GOT3 (cell line): ENCODE results near the gene PLXNA4.

Experiments used
- DNase-seq: peaks from one replicate; lab custom pipeline; 2025; ENCODE audit warnings: mixed read lengths; lab: John Stamatoyannopoulos, UW

PLXNA4 gene

DNA sequence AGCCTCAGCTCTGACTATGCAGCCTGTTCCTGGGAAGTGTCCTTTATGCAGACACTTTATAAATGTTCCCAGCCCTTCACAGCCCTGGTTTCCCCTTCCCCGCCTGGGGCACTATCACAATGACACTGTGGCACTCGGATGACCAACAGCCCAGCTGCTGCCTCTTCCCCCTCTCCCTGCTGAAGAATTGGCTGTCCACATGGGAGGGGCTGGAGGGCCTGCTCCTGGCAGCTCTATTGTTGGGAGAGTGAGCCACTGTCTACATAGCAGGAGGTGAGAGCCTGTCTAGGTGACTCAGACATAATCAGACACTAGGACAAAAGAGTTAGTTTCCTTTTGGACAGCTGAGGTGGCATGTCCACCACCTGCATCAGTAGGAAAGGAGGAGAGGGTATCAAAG lies 437.5 kb downstream of the PLXNA4 start:
- DNase-seq: no peak

DNA sequence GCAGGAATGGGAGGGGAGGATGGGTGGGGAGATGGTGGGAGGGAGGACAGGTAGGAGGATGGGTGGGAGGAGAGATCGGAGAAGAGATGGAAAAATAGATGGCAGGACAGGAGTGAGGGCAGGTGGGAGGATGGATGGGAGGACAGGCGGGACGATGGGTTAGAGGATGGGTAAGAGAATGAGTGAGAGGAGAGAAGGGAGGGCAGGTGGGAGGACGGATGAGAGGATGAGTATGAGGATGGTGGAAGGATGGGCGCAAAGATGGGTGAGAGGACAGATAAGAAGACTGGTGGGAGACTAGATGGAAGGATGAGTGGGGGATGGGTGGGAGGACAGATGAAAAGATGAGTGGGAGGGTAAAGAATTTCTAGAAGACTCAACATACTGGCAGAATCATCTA lies 438.6 kb downstream of the PLXNA4 start:
- DNase-seq: no peak

DNA sequence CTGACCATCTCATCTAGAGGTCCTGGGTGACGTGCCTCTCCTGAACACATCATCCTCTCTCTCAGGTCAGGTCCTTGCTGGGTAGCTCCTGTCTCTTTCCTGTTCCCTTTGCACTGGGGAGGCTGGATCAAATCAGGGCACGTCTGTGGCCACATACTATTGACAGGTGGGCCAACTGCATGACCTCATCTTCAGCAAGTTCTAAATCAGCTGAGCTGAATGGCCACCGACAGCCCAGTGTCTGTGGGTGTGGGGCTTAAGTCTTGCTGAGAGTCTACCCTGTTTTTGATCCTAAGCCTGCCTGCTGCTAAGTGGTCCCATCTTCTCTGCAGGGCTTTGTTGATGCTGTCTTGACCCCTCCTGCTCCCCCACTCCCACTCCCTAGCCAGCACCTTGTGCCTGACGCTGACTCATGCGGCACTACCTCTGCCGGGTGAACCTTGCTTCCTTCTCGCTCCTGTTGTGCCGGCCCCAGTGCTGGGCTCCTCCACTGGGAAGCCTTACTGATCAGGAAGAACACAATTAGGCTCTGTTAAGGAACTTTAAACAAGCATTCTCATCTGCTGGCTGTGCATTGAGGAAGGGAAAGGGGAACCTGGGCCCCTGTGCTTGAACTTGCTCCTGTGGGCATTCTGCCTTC lies 440.4 kb downstream of the PLXNA4 start:
- no peak for DNase-seq

DNA sequence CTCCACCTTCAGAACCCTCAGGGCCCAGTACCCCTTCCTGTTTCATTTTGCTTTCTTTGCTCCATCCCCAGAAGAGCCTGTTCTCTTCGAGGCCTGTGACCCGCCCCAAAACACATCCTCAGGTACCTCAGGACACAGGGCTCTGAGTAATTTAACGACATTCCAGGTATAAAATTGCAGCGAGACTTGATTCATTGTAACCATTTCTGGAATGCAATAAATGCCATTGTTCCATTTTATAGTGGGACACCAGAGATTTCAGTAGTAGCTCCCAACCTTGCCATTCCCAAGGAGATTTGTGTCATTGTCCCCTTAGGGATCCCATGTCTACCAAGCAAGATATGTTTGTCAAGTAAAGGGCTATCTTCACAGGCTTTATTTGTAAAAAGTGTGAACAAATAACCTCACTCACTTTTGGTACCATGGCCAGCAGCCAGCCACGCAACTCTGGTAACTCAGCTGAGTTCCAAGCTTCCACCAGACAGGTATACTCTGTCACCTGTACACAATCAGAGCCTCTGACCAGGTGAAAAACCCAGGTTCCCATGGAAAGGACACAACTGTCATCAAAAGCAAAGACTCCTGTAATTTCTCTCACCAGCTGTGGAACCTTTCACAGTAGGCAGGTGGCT lies 441.3 kb downstream of the PLXNA4 start:
- no peak for DNase-seq

DNA sequence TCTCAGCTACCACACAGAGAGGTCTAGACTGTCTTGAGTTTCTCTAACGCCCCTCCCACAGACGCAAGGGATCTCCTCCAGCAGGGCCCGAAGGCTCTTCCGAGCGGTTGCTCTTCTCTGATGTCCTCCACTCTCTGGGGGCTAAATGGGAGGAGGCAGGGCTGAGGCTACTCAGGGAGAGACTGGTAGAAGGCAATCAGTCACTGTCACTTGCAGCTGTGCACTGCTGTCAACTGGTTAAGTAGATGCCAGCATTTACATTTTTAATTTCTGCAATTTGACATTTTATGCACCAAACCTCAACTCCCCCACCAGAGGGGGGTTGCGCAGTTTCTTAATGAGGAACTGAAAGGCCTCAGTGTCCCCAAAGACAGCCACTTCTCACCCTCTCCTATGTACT lies 442.8 kb downstream of the PLXNA4 start:
- no peak for DNase-seq

DNA sequence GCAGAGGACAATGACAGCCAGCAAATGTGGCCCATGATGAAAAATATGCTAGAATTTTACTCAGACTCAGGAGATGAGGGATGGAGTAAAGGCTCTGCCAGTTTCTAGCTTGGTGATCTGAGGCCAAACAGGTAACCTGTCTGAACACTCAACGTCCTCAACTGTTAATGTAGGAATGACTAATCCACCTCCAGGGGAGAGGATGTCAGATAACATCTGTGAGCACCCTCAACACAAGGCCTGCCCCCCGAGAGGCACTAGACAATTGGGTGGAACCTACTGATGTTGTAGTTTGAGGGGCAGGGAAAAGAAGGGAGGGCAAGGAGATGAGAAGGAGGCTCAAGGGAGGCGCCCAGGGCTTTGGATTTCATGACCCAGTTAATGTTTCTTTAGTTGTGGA lies 445.1 kb downstream of the PLXNA4 start:
- DNase-seq: no peak

DNA sequence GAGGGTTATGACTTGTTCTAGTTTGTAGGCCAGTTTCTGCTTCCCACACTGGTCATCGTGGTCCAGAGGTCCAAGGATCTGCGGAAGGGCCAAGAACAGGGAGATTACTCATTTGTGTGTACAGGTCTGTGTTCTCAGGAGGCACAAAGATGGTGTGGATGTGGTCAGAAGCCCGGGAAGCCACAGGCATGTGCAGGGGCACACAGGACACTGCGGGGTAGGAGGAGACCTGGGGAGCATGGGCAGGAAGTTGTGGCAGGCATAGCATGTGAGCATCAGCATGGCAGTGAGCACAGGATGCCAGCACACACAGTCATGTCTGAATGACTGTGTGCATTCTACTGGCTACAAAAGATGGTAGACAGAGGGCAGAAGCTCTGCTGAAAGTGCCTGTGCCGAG lies 445.8 kb downstream of the PLXNA4 start:
- no peak for DNase-seq

DNA sequence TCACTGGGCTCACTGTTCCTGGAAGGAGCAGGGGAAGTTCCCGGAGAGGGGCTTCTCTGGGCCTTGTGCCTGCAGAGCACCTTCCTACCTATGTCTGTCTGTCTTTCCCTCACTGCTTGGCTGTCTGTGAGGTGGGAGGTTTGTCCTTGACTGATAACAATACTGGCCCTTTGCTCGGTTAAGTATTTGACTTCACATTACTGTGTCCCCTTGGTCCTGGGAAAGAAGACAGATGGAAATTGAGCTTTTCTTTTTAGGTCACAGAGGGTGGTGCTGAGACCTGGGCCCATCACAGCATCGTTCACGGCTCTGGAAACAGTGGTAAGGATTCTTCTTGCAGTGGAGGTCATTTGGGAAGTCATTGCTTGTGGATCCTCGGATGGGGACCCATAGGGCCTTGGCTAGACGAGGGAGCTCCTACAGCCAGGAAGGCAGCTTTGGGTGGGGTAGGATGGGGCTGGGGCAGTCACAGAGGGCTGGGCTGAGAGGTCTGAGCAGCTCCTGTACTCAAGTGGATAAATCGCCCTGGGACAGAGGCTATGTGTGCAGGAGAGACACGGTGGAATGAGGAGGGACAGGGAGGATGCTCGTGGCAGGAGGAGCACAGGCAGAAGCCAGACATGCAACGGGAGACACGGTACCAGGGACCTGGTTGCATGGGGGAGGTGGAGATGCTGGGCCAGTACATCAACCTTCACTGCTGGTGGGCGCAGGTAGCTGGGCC lies 450.2 kb downstream of the PLXNA4 start:
- DNase-seq: no peak

DNA sequence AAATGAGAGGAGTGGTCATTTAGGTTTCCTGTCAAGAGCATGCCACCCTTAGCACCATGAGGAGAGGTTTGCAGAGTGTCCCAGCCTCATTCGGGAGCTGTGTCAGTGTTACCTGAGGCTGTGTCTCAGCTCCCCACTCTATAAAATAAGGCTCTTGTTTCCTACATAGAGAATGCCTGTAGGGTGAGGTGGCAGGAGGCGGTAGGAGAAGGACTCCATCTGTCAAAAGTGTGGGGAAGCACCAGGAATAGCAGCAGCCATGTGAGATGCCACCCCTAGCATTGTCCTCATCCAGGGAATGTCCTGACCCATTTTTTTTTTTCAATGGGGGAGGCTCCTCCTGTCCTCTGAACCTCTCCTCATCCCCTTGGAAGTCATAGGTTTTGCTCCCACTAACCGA lies 451.2 kb downstream of the PLXNA4 start:
- no peak for DNase-seq

DNA sequence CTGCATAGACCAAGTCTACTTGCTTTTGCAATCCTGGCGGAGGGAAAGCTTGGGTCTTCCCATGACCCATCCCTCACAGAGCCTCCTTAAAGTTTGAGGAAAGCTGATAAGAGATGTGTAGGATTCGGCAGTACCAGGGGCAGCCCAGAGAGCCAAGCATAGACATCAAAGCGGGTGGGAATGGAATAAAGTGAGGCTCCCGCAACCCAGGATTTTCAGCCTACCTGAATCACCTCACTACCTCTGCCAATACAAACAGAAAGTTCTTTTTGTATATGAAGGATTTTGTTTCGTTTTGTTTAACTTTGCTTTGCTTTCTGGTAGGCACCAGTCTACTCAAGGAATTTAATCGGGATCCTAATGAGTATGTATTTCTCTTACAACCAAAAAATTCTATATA lies 451.7 kb downstream of the PLXNA4 start:
- DNase-seq: no peak

DNA sequence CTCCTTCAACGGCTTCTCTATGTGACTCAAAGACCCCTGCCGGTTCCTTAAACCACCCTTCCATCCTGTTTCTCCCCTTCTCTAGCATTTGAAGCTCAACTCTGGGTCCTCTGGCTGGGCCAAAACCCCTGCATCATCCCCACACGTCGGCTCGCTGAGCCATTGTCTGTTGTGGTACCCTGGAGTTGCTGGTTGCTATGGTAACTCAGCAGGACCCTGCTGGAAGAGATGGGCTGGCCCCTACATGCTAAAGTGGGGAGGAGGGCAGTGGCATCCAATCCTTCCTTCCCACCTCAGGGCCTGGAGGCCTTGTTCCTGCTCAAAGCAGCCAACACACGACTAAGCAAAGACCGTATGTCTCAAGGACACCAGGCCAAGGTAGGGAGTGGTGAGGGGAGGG lies 452.5 kb downstream of the PLXNA4 start:
- DNase-seq: no peak

DNA sequence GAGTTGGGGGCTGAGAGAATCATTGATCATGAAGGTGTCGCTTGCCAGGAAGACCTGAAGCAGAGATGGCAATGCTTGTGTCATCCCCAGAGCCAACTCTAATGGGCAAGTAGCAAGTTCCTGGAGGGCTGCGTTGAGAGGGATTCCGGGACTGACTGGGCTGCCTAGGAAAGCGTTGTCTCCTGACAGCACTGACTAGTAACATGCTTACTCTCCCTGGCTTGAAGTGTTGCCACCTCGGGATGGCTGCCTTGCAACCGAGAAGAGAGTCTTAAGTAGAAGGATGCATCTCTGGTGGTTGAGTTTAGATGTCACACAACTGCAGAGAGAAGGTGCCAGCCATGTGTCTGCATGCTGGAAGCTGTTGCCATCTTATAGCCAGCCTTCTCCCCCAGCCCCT lies 453.4 kb downstream of the PLXNA4 start:
- DNase-seq: no peak

DNA sequence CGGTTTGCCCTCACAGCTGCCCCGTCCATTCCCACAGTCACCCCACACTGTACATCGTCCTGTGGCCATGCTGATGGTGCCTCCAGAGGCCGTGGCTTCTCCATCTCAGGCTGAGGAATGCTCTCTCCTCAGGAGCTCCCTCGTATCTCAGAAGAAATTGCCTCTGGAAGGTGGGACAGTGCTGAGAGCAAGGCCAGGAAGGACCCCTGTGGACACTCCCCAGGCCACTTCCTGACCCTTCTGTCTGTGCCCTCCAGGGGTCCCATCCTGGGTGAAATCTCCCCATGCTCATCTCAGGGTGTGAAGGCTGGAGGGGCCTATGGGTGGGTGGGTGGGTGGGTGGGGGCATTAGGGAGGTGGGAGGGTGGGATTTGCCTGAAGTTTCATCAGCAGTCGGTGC lies 454.3 kb downstream of the PLXNA4 start:
- DNase-seq: no peak

DNA sequence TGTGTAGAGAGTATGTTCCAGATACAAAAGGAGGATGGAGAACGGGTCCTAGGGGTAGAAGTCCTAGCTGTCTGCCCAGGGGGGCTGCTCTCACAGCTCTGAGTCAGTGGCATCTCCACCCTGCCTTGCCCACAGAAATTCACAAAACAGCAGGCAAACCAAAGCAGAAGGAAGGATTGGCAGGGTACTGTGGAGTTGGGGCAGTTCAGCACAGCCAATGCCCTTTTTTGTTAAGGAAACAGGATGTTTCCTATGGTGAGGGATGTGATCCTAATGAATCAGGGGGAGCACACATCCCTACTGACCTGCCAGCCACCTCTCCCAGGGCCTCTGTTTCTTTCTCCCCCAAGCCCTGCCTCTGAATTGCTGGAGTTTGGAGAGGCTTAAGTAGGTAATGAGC lies 457.6 kb downstream of the PLXNA4 start:
- DNase-seq: no peak

DNA sequence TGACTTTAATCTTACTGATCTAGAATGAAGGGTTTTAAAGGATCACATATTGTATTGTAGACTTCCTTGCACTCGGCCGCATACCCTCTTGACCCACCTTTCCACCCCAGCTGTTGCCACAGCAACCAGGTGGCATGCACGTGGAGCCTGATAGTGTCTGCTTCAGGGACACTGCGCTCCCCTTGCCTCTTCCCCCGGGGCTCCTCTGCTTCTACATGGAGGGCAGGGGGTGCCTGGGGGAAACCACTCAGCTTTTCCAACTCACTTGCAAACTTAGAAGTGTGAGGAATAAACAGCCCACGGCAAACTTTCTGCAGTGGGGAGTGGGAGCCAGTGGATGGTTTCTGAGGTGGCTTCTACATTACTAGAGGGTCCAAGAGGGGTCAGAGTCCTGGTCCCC lies 458.6 kb downstream of the PLXNA4 start:
- DNase-seq: no peak

DNA sequence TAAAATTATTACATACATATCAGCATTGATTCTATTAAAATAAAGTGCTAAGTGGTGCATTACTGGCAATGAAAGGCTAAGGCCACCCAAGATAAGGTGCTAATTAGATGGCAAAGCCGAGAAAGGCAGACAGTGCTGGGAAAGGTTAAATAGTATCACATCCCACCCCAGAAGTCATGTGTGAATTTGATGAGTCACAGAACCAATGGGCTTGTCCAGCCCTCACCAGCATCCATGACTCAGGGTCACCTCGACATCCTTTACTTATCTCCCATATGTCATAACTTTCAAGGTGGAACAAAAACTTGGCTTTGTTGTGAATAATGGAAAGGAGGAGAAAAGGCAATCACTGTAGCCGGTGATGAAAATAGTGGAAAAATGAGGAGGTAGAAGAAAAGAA lies 459.1 kb downstream of the PLXNA4 start:
- no peak for DNase-seq

DNA sequence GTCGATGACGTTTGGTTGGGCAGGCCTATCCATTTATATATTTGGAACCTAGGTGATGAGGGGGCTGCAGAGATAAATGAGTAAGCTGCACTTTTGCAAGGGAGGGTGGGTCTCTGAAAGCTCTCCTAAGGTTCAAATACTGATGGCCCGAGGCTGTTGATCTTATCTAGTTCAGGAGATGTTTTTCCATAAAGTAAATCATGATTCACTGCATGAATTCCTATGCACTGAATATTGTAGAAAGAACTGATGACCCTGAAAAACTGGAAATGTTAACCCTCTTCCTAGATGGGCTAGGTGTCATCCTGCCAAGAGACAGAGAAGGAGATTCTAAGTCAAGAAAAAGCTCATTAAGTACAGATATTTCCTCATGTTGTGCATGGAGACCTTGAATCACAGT lies 459.9 kb downstream of the PLXNA4 start:
- no peak for DNase-seq

DNA sequence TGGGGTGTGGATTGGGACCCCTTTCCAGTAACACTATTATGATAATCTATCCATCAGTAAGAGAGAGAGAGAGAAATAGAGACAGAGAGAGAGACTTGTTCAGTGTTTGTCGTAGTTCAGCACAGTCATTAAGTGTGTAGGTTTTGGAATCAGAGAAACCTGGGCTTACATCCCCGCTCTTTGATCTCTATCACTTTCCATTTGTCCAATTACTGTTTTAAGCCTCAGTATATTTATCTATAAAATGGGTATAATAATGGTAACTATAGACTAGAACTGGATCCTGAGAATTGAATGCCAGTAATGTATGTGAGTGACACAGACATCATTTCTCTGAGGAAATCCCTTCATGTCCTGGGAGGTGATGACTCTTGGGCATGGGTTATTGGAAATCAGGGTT lies 460.5 kb downstream of the PLXNA4 start:
- DNase-seq: no peak

DNA sequence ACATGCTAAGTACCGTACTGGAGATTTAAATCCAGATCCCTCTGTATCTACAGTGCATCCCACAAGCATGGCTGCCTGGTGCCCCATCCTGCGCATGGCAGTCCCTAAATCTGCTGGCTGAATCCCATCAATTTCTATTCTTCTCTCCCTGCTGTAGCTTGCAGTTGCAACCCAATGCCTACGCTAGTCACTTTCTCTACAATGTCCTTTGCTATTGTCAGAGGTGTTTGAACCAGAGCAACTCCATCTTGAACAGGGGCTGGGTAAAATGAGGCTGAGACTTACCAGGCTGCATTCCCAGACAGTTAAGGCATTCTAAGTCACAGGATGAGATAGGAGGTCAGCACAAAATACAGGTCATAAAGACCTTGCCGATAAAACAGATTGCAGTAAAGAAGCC lies 461.2 kb downstream of the PLXNA4 start:
- no peak for DNase-seq

DNA sequence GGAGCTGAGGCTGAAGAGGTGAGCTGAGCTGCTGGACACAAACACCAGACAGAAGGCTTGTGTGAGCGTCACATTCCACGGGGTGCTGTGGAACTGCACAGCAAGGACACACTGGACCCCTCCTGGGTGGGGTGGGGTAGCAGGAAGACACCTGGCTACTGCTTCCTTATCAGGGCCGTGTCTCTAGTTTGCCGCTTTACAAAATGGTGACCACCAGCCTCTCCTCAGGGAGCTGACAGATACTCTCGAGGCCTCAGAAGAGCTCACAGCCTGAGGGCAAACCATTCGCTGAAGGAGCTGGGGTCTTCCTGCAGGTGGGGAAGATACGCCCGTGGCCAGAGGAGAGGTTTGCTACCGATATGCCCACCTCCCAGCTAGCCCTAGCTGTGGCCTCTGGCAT lies 461.9 kb downstream of the PLXNA4 start:
- no peak for DNase-seq

DNA sequence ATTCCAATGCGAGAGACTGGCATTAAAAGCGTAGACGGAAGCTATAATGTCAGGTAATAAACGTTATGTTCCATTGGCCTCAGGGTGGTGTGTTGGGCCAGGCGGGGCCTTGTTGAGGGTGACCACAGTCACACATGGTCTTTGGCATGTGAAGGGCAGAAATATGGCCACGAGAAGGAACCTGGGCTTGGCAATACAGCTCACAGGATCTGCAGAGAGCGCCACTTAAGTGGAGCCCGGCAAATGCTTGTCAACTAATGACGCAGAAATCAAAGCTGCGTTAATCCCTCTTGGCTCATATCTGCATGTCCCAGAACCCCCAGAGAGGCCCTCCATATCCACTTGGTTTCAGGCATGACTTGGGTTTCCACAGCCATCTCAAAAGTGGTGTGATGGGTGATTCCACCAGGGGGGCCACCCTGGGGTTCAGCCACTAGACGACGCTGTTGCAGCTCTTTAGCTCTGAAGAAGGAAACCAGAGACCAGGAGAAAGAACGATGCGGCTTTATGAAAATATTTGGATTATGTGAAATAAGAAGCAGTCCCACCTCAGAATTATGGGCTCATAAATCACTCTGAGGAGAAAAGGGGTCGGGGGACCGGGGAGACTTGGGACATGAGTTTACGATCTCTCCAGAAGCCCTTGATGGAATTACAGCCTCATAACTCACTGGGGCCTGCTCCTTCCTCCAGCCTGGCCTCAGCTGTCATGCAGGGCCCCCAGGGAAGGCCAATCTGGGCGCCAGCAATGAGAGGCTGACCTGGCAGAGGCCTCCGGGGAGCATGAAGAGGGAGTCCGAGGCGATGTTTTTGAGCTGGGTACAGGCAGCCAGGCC lies 462.5 kb downstream of the PLXNA4 start:
- DNase-seq: no peak

DNA sequence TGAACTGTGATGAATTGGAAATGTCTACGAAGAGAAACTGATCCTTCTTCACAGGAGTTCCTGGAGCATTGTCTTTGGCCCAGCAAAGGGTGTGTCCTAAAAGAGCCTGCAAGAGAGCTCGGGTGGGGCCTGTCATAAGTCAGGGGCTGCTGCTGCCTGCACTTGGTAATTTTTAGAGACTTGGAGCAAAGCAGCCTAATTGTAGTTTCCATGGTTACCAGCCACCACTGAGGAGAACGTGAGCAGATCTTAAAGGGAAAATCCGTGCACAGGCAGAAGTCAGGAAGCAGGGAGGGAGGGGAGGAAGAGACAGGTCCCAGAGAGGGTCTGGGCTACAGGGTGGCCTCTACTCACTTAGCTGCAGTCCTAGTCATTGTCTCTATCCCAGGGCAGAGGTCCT lies 463.6 kb downstream of the PLXNA4 start:
- no peak for DNase-seq

DNA sequence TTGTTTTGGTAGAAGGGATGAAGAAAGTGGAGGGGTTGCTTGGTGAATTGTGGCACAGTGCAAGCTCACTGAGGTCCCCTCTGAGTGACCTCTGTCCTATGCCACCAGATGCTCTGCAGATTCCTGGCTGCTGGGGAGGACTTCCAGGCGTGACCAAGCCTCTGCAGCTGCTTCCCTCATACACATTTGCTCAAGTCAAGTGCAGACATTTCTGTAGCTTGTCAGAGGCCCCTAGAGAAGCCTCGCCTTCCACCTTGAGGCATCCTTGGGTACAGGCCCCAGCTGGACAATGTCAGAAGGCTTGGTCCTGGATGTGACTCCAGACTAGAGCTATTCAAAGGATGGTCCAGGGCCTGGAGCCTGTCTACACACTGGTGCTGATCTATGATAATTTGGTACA lies 464.2 kb downstream of the PLXNA4 start:
- no peak for DNase-seq
